ACC112 (cell line): Measurements from ENCODE around the gene SCT.

Experiments
- H2AFZ ChIP-seq: fragments of 200-600 bp; sonication (generic); one replicate; pipeline ENCODE4 v1.6.0; 2017; ENCODE audit warnings: antibody characterized with exemption, low read length; ENCODE audit not compliant: unreplicated experiment
- H3K27ac ChIP-seq: fragments of 200-600 bp; sonication (generic); 2 replicates; pipeline ENCODE4 v1.5.1; 2014; ENCODE audit warnings: low read depth, mild to moderate bottlenecking, antibody characterized with exemption, low read length, moderate library complexity
- H3K27me3 ChIP-seq: fragments of 200-600 bp; sonication (generic); 2 replicates; pipeline ENCODE4 v1.6.1; 2014; ENCODE audit warnings: mild to moderate bottlenecking, antibody characterized with exemption, low read length, moderate library complexity, mixed read lengths; ENCODE audit not compliant: insufficient read depth
- H3K36me3 ChIP-seq: fragments of 200-600 bp; sonication (generic); 2 replicates; pipeline ENCODE4 v1.6.1; 2016; ENCODE audit warnings: mild to moderate bottlenecking, antibody characterized with exemption, low read length, moderate library complexity, mixed read lengths; ENCODE audit not compliant: insufficient read depth
- H3K4me1 ChIP-seq: fragments of 200-600 bp; sonication (generic); one replicate; pipeline ENCODE4 v1.6.1; 2016; ENCODE audit warnings: low read length, mixed read lengths; ENCODE audit not compliant: insufficient read depth, unreplicated experiment, control insufficient read depth
- H3K4me3 ChIP-seq: fragments of 200-600 bp; sonication (generic); 2 replicates; pipeline ENCODE4 v1.5.1; 2014; ENCODE audit warnings: mild to moderate bottlenecking, low read depth, low read length
- H3K79me2 ChIP-seq: fragments of 200-600 bp; sonication (generic); one replicate; pipeline ENCODE4 v1.6.0; 2016; ENCODE audit warnings: low read length; ENCODE audit not compliant: control insufficient read depth, unreplicated experiment, insufficient read depth

Gene SCT

DNA sequence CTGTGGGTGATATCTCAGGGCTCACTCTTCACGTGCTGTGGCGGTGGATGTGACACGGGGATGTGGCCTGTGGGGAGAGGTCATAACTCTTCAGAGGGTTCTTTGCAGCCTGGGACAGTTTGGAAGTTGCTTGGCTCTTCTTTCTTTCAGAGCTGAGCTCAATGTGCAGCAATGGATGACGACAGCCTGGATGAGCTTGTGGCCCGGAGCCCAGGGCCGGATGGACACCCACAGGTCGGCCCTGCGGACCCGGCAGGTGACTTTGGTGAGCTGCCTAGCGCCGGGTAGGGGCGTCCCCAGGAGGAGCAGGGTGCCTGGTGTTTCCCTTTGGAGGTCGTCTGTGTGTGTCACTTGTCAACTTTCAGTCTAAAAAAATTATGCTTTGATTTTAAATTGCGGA lies 45.6 kb downstream of the SCT start:
- no peak overlapping the region for H2AFZ ChIP-seq
- peaks cover 79% of the 10 kb centered on the region for H3K79me2 ChIP-seq
- H3K27me3 ChIP-seq: no peaks in the 10 kb centered on the region
- H3K4me3 ChIP-seq: no peak overlapping the region
- H3K27ac ChIP-seq: no peak overlapping the region
- H3K36me3 ChIP-seq: peaks cover 18% of the 10 kb centered on the region; the same call in 1 of the 2 replicates
- H3K4me1 ChIP-seq: peaks cover 30% of the 10 kb centered on the region

DNA sequence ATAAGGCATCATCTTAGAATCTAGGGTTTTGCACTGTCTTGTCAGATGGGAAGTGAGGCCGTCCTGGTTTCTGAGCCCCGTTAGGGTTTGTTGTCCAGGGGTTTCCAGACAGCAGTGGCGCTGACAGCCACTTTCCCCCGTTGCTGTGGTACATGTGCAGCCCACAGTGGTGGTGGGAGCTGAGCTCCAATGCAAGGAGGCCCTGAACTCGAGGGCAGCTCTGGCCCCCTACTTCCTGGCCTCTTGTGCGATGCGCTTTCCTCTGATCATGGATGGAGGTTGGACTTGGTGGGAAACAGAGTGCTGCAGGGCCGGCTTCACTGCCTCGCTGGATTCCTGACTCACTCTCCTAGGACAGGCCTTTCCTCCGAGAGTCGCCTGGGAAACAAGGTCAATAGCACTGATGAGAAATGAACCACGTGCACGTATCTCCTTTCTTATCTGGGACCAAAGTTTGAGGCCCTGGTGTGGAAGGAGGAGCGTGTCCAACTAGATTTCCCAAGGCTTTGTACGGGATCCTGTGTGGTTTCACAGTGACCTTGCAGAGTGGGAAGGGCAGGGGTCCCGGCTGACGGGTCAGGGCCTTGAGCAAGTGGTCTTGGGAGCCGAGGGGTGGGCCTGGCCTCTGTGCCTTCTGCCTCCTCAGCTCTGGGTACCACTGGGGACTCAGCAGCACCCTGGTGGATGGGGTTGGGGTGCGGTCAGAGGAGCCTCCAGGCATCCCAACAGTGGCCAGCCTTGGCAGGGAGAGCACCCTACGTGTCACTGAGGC lies 47.0 kb downstream of the SCT start:
- peaks cover 30% of the 10 kb centered on the region for H3K4me1 ChIP-seq
- peaks cover 16% of the 10 kb centered on the region; the same call in 1 of the 2 replicates for H3K36me3 ChIP-seq
- no peak overlapping the region for H3K4me3 ChIP-seq
- H3K27ac ChIP-seq: no peak overlapping the region; the same call in 1 of the 2 replicates
- H2AFZ ChIP-seq: no peak overlapping the region
- no peaks in the 10 kb centered on the region for H3K27me3 ChIP-seq
- H3K79me2 ChIP-seq: peaks cover 78% of the 10 kb centered on the region

DNA sequence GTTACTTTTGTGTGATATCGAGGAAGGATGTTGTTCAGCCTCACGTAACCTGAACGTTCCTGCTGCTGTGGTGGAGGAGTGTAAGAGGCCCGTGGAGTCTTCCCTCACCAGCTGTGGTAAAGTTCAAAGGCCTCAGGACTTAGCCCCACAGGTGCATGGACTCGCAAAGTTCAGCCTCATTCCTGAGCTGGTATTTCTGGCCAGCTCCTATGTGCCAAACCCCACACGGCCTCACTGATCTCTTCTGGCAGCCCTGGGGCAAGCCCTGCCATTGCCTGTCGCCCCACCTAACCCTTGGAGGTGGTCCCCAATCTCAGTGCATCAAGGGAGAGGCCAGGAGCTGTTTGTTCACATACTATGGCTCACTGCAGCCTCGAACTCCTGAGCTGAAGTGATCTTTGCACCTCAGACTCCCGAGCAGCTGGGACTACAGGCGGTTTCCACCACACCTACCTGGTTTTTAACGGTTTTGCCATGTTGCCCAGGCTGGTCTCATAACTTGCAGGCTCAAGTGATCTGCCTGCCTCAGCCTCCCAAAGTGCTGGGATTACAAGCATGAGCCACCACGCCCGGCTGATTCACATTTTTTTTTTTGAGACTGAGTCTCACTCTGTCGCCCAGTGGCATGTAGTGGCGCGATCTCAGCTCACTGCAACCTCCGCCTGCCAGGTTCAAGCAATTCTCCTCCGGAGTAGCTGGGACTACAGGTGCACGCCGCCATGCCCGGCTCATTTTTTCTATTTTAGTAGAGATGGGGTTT lies 48.5 kb downstream of the SCT start:
- Histone ChIP-seq H3K79me2 (peaks cover 65% of the 10 kb centered on the region), H3K4me3 (peak overlapping the region; percentile 87), H3K27ac (no peak overlapping the region), H3K27me3 (no peaks in the 10 kb centered on the region), H2AFZ (no peak overlapping the region), H3K36me3 (peaks cover 9% of the 10 kb centered on the region; the same call in 1 of the 2 replicates), H3K4me1 (peaks cover 34% of the 10 kb centered on the region)

DNA sequence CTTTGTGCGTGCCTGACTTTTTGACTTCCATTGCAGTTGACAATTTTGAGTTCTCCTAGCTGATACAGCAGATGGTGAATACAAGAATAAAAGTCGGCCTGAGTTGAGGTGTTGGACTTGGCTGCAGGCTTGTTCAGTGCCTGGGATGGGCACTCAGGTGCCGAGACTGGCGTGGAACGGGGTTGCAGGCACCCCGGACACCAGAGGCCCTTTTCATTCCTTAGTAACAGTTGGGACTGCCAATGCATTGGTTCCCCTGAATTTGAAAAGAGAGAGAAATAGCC lies 49.4 kb downstream of the SCT start:
- peaks cover 34% of the 10 kb centered on the region for H3K4me1 ChIP-seq
- H3K36me3 ChIP-seq: peaks cover 6% of the 10 kb centered on the region; the same call in 1 of the 2 replicates
- no peak overlapping the region for H2AFZ ChIP-seq
- H3K79me2 ChIP-seq: peaks cover 58% of the 10 kb centered on the region
- peak overlapping the region; percentile 87 for H3K4me3 ChIP-seq
- H3K27ac ChIP-seq: peak overlapping the region; percentile 62
- H3K27me3 ChIP-seq: no peaks in the 10 kb centered on the region

DNA sequence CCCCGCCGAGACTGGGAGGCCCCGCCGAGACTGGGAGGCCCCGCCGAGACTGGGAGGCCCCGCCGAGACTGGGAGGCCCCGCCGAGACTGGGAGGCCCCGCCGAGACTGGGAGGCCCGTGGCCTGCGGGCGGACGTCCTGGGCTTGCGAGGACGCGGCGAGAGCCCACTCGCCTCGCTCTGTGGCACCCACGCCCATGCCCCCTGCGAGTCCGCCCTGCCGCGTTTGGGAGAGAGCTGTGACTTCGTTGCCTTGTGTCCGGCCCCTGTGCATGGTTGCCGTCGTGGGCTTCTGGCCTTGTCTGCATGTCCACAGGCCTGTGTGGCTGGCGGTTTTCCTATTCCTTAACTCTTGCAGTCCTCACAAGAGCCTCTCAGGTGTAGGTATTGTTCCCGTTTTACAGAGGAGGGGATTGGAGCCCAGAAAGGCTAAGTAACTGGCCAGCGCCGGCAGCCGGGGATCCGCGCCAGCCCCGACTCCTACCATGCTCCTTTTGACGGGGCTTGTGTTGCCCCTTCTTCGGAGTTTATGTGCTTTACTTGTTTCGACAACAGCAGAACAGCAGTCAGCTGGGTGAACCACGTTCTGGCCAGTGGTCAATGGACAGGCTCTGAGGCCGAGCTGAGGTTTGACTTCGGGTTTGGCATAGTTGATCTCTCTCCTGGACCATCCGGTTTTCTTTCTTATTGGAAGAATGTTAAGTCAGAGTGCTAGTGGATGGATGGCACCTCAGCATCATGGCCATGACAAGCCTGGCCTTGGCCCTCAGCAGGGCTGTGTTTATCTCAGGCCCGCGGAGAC lies 50.0 kb downstream of the SCT start:
- Histone ChIP-seq H3K36me3 (peaks cover 6% of the 10 kb centered on the region; the same call in 1 of the 2 replicates), H2AFZ (no peak overlapping the region), H3K4me3 (peak overlapping the region; percentile 87), H3K4me1 (peaks cover 34% of the 10 kb centered on the region), H3K27me3 (no peaks in the 10 kb centered on the region), H3K27ac (peak overlapping the region; percentile 62), H3K79me2 (peaks cover 54% of the 10 kb centered on the region)
